GM19043 (cell line): ENCODE results near the gene SMARCAD1.
"Not testable (repeated sequence)": the region's sequence is repeated elsewhere in the genome, so short reads cannot be mapped to it uniquely, and the experiment has no call there.

Experiments
- ATAC-seq: cut with Tn5 transposase; IDR thresholded peaks from one replicate; pipeline ENCODE4 v1.9.1; 2021; ENCODE audit warnings: low read depth; ENCODE audit not compliant: unreplicated experiment

SMARCAD1 gene

DNA sequence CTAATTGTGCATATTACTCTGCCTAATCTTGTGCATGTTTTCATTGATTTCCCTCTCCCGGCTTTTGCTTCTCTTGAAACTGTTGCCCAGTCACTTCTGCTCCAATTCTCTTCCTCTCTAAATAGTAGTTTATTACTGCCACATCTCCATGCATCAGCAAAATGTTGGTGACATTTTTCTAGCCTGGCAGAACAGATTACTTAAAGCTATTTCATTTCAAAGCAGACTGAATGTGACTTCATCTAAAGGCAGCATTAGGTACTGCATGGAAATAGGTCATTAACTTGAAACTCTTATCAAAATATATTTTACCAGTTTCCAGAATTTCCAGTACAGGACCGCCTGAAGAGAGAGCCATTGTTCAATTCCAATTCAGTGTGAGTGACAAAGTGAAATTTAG, 82.6 kb downstream of the SMARCAD1 start:
- no peak for ATAC-seq

DNA sequence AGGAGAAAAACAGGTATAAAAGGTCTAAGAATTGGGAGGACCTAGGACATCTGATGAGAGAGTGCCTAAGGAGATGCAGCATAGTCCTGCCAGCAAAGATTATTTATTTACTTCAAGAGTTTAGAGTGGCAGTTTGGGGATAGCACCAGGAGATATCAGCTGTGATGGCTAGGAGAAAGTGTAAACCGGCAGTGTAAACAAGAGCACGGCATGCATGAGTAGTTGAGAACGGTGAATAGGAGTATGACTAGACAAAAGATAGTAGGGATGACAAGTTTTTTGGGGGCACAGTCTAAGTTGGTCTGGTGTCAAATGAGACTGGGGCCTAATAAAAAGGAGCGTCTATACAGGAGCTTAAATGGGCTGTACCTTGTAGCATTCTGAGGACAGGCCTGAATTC, 86.3 kb downstream of the SMARCAD1 start:
- not testable (repeated sequence) for ATAC-seq

DNA sequence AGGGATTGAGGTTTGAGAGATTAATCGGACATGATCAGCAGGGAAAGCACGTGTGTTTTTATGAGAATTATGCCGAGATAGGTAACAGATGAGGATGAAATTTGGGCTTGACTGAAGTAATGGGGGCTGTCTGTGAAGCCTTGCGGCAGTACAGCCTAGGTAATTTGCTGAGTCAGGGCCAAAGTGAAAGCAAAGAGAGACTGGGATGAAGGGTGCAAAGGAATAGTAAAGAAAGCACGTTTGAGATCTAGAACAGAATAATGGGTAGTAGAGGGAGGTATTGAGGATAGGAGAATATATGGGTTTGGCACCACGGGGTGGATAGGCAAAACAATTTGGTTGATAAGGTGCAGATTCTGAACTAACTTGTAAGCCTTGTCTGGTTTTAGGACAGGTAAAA, 87.8 kb downstream of the SMARCAD1 start:
- ATAC-seq = not testable (repeated sequence)

DNA sequence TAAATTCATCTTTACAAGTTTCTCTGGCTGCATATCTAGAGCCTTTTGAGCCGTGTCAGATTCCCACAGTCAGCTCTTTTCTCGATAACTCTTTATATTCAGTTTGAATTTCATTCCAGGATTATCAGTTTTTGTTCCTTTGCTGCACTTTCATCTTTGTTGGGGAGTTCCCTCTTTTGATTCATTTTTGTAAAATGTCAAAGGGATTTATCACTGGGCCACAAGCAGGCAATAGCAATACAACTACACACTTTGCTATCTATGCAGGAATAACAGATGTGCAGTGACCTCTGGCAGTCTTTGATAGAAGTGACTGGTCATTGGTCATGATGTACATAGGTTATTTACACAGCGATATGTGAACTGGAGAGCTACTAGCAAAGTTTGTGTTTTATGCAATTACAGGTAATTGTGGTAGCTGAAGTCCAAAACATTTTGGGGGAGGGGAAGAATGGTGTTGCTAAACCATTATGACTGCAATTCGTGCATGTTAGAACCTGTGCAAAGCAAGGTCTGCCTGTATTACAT, 91.1 kb downstream of the SMARCAD1 start:
- no peak for ATAC-seq

DNA sequence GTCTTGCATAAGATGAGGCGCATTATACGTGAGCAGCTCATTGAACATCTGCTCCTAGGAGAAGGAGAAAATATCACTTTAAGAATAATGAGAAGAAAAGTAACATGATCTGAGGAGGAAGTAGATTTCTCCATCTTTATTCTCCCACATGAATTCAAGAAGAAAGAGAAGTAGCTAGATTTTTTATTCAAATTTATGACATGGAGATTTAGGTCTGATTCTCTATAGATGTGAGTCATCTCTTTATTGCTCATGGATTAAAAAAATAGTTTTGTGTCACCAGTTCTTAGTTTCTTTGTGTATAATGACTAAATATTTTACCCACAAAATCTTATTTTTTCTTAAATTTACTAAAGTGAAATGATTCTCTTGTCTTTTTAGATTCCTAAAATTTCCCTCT, 94.5 kb downstream of the SMARCAD1 start:
- ATAC-seq = no peak

DNA sequence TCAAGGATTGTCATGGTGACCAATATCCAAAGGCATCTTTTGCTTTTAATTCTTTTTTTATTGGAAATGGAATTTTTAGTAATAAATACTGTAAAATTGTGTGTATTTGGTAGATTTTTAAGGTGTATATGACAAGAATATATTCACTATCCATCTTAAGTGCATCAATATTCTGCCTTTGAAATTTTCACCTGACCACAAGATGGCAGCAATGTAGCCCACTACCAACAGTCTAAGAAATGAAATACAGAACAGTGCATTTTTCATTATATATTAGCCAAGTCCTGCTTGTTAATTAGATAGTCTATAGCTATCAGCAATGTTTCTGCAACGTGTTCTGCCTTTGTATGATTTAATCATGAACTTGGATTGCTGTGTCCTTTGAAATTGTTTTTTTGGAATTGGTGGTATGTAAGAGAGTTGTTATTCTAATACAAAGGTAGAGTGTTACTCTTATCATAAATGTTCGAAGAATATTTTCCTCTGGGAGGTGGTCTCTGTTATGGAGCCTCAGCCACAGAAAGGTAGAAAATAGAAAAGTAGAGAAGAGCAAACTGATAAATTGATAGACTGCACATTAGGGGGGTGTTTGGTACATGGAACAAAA, 96.8 kb downstream of the SMARCAD1 start:
- ATAC-seq = no peak

DNA sequence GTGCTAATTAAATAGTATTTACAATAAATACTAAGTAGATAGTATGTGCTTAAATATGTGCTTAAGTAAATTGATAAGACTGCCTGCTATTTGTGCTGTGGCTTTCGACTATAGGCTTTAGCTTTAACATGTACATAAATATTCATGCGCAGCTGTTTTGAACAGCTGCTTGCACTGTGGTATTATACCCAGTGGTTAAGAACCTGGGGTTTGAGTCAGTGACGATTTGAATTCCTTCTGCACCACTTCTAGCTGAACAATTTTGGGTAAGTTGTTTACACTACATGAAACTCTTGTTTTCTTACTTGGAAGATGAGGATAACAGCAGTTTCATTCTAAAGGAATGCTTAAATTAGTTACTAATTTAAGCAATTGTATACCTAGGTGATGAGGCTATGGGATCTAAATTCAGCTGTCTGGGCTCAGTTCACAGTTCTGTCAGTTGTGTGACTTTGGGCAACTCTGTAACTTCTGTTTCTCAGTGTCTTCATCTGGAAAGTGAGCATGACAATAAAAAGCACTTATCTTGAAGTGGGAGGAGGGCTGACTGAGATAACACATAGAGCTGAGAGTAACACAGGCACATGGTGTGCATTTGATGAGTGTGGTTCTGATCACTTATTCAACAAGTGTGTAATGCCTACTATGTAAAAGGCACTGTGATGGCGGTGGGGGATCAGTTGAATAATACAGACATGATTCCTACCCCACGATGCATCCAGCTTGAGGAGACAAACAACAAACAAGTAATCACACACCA, 98.0 kb downstream of the SMARCAD1 start:
- ATAC-seq = no peak

DNA sequence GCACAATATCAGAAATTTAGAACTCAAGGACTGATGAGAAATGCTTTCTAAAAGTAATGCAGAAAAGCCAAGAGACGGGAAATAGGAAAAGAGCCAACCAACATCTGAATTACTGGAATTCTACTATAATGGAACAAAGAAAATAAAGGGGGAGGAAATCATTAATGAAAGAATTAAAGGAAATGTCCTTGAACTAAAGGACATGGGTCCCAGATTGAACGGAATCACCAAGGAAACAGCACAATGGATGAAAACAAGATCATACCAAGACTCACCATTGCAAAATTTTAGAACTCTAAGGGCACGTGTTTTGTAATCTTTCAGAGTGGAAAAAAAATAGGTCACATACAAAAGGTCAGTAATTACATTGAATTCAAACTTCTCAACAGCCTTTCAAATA, 99.0 kb downstream of the SMARCAD1 start:
- no peak for ATAC-seq

DNA sequence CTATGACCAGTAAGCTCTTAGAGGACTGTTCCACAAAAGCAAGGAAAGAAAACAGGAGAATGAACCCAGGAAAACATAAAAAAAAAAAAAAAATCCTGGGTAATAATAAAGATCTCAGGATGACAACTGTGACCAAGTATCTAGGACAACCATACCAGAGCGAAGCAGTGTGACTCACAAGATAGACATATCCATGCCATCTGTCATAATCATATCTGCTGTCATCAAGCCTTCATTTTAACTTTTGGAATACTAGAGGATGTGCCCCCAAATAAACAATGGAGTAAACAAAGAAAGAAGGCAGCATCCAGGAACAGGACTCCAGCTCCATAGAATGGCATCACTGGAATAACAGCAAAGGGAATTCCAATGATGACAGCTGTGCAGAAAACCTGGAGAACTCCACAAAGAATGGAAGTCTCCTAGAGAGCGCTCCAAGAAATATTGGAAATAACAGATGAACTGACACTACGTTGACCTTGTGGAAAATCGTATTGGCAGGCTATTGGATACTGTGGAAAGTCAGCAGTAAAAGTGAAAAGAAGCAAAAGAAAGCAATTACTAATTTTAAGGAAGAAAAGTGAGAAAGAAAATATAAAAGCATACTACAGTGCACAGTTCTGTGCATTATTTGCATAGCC, 99.7 kb downstream of the SMARCAD1 start:
- ATAC-seq = no peak

DNA sequence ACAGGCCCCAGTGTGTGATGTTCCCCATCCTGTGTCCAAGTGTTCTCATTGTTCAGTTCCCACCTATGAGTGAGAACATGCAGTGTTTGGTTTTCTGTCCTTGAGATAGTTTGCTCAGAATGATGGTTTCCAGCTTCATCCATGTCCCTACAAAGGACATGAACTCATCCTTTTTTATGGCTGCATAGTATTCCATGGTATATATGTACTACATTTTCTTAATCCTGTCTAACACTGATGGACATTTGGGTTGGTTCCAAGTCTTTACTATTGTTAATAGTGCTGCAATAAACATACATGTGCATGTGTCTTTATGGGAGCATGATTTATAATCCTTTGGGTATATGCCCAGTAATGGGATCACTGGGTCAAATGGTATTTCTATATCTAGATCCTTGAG, 112.3 kb downstream of the SMARCAD1 start:
- not testable (repeated sequence) for ATAC-seq

DNA sequence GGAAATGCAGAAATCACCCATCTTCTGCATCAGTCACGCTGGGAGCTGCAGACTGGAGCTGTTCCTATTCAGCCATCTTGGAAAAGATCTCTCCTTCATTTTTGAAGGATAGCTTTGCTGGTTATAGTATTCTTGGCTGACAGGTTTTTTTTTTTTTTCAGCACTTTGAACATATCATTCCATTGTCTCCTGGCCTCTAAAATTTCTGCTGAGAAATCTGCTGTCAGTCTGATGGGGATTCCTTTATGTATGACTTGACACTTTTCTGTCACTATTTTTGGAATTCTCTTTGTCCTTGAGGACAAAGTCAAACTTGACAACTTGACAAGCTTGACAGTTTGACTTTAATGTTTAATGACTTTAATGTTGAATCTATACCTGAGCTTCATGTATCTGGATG, 118.2 kb downstream of the SMARCAD1 start:
- no peak for ATAC-seq

DNA sequence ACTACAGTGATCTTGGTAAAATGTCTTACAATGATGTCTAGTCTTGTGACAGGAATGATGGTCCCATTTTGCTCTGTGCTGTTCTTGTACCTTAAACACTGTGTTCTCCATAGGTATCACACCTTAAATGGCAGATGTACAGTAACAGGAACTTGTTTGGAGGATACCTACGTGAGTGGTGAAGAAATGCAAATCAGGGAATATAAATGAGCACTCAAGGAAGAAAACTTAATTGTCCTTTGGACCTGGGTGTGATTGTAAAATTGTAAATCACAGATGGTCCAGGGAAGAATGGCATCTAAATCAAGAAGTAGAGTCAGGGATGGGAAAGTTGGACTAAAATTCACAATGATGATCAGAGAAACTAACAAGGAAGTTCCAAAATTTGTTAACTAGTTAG, 122.3 kb downstream of the SMARCAD1 start:
- no peak for ATAC-seq

DNA sequence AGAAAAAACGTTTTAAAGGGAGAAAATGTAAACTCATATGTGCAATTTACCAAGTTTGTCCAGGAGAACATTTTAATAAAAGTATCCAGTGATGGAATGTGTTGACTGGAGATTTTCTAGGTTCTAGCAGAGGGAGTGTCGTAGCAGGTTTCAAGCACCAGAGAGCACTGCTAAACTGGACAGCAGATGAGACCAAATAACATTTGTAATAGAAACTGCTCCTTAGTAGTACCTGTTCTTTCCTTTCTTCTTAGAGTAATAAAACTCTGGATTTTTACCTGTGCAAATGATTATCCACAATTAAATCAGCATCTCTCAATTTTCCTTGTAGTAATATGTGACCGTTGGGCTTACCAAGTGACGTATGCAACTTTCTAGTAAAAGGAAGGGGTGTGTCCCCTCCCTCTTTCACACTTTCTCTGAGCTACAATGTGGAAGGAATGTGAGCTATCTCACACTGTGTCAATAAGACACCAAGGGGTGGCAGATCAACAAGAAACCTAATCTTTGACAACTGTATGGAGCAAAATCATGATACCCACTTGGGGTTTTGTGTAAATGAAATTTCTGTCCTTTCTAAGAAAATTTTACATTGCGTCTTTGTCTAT, 125.4 kb downstream of the SMARCAD1 start:
- ATAC-seq = no peak

DNA sequence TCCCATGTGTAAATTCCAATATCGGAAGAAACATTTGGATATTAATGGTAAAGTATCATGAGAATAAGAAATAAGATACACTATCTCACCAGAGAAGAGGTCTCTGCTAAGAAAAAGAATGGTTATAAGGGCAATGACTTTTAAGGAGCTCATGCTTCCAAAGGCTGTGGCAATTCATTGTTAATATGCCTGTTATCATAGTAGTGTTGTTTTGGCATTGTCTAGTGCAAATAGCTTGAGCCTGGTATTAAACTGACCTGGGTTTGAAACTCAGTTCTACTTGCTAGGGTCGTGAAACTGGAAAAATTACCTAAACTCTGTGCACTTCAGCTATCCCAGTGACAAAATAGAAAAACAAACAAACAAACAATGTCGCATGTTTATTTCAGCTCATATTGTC, 126.2 kb downstream of the SMARCAD1 start:
- ATAC-seq = no peak

DNA sequence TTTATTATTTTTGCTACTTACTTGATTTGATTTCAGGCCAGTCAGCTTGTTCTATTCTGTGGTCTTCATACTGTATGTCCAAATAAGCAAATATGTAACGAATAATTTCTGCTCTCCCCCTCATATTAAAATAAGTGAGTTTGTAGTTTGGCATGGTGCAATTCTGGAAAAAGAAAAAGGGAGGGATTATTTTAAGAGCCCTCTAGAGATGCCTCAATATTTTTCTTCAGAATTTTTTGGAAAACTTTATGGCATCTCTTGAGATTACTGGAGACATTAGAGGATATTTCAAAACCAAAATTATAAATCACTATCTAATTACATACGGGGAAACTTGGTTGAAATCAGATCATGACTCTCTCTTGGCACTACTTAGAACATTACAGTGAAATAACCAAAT, 126.8 kb downstream of the SMARCAD1 start:
- ATAC-seq = no peak

DNA sequence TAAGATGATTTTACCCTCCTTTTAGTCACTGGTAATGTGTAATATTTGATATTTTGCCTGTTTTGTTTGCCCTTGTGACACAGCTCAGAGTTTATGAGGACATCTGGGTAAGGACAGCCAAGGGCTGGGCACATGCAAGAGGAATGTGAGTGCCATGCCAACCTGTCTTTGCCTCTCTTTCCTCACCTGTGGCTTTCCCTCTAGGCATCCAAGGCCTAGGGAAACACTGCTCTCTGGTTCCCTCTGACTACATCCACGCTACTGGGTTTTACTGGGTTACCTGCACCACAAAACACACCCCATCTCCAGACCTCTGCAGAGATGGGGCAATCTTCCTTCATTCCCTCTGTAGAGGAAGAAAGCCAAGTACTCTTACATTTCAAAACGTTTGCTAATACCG, 127.3 kb downstream of the SMARCAD1 start:
- no peak for ATAC-seq

DNA sequence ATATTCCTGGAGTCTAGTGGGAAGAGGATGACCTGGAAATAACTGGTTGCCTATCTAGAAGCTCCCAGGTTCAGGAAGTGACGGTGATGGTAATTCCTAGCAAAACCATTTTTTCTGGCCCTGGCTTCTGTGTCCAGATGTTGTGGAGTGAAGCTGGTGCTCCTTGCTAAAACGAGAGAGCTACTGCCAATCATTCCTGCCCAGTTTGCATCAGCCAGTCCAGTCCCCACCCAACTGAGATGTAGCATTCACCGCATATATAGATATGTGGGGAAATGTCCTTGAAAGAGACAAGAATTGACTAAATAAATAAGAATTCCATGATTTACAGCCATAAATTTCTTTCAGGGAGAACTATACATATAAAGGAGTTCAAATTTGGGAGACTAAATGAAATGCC, 128.6 kb downstream of the SMARCAD1 start:
- ATAC-seq = no peak

DNA sequence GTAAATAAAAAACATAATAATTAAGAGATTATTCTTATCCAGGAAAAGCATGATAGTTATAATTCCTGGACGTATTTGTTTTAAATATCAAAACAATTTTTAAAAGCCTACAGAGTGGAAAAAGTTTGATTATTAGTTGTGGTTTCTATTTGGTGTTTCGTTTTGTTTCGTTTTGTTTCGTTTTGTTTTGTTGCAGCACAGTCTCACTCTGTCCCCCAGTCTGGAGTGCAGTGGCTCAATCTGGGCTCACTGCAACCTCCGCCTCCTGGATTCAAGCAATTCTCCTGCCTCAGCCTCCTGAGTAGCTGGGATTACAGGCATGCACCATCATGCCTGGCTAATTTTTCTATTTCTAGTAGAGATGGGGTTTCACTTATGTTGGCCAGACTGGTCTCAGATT, 129.1 kb downstream of the SMARCAD1 start:
- not testable (repeated sequence) for ATAC-seq

DNA sequence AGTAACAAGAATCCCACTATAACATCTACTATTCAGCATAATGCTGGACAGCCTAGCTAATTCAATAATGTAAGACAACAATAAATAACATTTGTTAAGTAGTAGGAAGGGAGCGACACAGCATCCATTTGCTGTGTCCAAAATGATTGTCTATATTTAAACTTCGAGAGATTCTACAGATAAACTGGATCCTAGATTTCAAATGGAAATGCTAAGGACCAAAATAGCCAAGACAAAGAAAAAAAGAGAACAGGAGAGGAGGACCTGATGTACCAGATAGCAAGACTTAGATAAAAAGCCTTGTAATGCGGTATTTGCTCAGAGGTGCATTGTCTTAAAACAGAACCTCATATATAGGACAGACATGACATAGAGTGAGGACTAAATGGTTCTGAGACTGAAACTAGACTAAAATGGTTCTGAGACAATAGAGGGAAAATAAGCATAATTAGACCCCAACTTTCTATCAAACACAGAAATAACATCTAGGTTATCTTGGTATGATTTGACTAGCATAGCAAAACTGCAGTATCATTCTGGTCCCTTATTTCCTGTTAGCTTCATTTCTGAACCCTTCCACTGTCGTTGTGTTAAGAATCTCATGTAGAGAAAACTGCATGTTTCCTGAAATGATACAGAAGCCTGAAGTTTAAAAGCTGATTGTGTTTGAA, 131.2 kb downstream of the SMARCAD1 start:
- ATAC-seq = peak; percentile 58

DNA sequence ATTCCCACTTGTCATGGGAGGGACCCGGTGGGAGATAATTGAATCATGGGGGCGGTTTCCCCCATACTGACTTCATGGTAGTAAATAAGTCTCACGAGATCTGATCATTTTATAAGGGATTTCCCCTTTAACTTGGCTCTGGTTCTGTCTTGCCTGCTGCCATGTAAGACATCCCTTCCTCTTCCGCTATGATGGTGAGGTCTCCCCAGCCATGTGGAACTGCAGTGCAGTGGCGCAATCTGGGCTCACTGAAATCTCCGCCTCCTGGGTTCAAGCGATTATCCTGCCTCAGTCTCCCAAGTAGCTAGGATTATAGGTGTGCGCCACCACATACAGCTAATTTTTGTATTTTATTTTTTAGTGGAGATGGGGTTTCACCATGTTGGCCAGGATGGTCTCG, 132.1 kb downstream of the SMARCAD1 start:
- ATAC-seq = no peak
